ENCODE measurements around the gene ATP11B.

- TF ChIP-seq EZH2phosphoT487 (IDR thresholded peaks at IDR 0.05; ENCODE audit: insufficient read depth, low read depth): no peak
- no peak for TF ChIP-seq EZH2 (IDR thresholded peaks at IDR 0.05; ENCODE audit: insufficient read depth, poor library complexity, severe bottlenecking)
Observed at GRCh38 chr3:182796310-182796709, 3.0 kb downstream of the ATP11B start.

Data from GM23248 (cell line).